GM12892 (cell line): ENCODE results near the gene NOTUM.

Experiments used
- POLR2A ChIP-seq: IDR thresholded peaks from 2 replicates; pipeline ENCODE4 v1.6.1; 2011; ENCODE audit warnings: low read depth, low read length, control low read depth
- POLR2AphosphoS5 ChIP-seq: IDR thresholded peaks from 2 replicates; pipeline ENCODE4 v1.6.1; 2011; ENCODE audit warnings: low read depth, low read length, control low read depth
- TAF1 ChIP-seq: IDR thresholded peaks from 2 replicates; pipeline ENCODE4 v1.6.1; 2011; ENCODE audit warnings: low read depth, mild to moderate bottlenecking, control low read depth, low read length, borderline replicate concordance

DNA sequence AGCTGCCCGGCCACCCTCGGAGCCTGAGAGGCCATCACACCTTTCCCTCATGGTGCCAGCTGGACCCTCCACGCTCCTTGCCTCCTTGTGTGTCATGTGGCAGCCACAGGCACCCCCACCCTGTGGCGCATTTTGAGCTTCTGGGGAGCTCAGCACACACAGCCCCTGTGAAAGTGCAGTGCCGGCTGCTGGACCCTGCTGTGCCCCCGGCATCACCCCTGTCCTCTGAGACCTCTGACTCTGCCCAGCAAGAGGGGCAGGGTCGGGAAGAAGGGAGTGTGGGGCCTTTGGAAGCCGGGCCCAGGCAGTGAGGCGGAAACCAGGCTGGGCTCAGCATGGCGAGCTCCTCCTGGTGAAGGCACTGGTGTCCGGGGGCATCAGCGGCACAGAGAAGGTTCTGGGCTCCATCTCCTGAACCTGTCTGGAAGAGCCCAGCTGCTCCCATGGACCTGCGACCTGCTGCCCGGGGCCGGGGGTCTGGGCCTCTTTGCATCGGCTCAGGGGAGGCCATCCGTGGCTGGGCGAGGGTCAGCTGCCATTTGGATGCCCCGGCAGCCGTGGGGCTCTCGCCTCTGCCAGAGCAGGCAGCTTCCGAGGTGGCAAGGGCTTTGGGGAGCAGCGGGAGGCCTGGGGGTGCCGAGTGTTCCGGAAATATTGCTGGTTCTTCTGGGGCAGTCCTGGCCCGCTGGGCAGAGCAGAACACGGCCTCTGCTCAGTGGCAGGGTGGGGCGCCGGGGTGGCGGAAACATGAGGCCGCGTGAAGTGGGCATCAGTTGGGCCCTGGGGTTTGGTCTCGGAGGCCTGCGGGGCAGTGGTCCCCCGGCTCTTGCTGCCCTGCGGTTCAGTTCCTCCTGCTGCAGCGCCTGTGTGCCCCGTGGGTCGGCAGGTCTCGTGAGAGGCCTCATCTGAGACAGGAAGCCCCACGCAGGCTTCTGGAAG, 43.8 kb upstream of the NOTUM start:
- TF ChIP-seq TAF1 (no peak), POLR2A (no peak), POLR2AphosphoS5 (no peak)
